Embryonic facial prominence (tissue), 1 donor: ENCODE measurements around the gene TMEM40.
"Not testable (repeated sequence)": the region's sequence is repeated elsewhere in the genome, so short reads cannot be mapped to it uniquely, and the experiment has no call there.

Source experiments
- DNase-seq: peaks from one replicate; pipeline ENCODE4 v3.0.0-alpha.2; 2016; ENCODE audit errors: extremely low spot score

The TMEM40 gene

DNA sequence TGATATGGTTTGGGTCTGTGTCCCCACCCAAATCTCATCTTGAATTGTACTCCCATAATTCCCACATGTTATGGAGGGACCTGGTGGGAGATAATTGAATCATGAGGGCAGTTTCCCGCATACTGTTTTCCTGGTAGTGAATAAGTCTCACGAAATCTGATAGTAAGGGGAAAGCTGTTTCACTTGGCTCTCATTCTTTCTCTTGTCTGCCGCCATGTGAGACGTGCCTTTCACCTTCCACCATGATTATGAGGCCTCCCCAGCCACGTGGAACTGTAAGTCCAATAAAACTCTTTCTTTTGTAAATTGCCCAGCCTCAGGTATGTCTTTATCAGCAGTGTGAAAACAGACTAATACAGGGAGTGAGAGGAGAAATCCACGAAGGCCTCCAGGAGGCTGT lies 16.9 kb upstream of the TMEM40 start:
- not testable (repeated sequence) for DNase-seq

DNA sequence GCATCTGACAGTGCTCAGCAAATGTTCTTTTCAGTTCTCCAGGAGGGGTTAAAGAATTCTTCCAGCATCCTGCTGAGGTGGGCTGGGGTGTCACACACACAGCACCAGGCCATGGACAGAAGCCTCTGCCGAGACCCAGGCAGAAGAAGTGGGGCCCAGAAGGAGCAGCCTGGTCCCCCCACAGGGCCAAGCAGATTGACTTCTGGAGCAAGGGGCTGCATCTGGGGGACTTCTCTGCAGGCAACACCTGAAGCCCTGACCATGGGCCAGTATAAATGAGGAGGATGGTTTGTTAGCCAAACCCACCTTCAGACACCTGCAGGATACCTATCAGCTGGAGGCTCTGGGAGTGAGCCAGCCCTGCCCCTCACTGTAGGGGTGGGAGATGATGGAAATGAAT lies 16.2 kb upstream of the TMEM40 start:
- DNase-seq = no peak

DNA sequence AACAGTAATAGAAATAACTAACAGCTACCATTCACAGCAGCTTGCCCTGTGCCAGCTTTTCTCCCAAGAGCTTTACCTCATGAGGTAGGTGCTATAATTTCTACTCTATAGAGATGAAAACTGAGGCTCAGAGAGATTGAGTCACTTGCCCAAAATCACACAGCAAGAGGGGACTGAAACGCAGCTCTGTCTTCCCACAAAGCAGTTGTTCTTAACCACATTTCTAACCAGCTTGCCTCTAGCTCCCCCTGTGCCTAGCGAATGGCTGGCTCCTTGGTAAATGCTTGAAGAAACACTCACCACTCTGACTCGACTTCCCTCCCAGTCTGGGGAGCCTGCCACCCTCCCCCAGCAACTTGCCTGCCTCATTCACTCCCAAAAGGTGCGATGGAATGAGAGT lies 15.6 kb upstream of the TMEM40 start:
- no peak for DNase-seq

DNA sequence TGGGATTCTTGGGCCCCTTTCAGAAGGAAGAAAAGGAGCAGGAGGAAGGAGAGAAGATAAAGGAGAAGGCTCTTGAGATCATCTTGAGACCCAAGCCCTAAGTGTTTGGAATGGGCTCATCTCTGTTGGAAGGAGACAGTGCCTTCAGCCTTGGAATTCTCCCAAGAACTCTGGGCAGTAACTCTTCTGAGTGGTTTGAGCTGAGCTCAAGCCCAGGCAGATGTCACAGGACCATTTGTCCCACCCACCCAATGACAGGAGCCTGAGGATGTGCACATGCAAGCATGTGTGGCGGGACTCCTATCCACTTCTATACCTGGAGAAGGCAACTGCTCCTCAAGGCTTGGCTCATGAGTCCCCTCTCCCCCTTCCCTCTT lies 14.6 kb upstream of the TMEM40 start:
- no peak for DNase-seq

DNA sequence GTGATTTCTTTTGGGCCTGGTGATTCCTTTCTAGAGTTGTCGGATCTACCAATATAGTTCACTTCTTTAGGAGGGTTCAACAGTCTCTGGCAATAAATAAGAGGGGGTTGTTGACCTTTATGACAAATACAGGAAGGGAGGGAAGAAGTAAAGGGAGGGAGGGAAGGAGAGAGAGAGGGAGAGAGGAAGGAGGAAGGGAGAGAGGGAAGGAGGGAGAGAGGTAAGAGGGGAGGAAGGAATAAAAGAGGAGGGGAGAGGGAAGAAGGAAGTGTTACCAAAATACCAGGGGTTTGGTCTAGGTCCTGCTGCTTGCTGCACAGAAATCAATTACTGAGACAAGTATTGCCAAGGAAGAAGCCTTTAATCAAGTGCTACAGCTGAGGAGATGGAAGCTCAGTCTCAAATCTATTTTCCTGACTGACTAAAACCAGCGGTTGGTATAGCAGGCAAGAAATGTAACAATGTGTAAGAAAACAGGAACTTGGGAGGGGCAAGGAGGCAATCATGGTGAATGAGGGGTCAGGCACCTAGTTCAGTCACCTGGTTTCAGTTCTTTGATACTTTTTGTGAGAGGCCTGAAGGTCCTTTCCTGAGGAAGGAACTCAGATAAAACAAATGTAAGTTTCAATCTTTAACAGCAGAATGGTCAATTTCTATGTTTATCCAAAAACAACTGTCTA lies 14.1 kb upstream of the TMEM40 start:
- DNase-seq = no peak

DNA sequence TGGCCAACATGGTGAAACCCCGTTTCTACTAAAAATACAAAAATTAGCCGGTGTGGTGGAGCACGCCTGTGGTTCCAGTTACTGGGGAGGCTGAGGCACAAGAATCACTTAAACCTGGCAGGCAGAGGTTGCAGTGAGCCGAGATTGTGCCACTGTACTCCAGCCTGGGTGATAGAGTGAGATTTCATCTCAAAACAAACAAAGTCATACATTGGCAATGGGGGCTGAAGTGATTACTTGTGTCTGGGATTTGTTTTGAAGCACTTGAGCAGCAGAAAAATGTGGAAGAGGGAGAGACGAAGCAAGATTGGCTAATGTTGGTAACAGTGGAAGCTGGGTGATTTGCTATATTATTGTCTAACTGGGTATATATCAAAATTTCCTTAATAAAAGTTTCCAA lies 13.4 kb upstream of the TMEM40 start:
- no peak for DNase-seq

DNA sequence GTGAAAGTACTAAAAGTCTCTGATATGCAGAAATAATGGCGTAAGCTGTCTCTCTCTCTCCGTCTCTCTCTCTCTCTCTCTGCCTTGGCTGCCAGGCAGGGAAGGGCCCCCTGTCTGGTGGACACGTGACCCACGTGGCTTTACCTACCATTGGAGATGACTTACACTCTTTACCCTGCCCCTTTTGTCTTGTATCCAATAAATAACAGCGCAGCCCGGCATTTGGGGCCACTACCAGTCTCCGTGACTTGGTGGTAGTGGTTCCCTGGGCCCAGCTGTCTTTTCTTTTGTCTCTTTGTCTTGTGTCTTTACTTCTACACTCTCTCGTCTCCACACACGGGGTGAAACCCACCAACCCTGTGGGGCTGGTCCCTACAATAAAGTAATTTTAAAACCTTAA lies 12.2 kb upstream of the TMEM40 start:
- DNase-seq = no peak

DNA sequence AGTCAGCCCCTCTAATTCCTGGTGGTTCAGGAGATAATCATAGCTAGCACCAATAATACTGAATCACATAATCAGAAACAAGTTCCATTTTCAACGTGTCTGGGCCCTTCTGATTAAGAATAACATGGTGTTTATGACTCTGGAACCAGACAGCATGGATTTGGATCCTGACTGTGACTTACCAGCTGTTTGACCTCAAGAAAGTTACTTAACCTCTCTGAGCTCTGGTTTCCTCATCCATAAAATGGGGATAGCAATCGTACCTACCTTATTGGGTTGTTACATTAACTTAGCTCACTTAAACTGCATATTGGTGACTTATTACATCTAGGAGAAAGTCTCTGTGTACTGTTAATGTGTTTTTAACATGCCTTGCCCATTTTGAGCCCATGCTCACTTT lies 10.7 kb upstream of the TMEM40 start:
- no peak for DNase-seq

DNA sequence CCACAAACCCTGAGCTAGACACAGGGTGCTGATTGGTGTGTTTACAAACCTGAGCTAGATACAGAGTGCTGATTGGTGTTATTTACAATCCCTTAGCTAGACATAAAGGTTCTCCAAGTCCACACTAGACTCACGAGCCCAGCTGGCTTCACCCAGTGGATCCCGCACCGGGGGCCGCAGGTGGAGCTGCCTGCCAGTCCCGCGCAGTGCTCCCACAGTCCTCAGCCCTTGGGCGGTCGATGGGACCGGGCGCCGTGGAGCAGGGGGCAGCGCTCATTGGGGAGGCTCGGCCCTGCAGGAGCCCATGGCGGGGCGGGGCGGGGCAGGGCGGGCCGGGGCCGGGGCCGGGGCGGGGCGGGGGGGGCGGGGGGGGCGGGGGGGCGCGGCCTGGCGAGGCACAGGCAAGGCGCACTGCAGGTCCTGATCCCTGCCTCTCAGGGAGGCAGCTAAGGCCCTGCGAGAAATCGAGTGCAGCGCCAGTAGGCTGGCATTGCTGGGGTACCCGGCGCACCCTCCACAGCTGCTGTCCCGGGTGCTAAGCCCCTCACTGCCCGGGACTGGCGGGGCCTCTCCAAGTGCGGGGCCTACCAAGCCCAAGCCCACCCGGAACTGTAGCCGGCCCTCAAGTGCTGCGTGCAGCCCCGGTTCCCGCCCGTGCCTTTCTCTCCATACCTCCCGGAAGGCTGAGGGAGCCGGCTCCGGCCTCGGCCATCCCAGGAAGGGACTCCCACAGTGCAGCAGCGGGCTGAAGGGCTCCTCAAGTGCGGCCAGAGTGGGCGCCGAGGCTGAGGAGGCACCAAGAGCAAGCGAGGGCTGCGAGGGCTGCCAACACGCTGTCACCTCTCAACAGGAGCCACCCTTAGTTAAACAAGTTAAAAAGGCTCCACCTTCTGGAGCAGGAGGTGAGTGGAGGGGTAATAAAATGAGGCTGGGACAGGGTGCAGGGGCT lies 9.8 kb upstream of the TMEM40 start:
- no peak for DNase-seq

DNA sequence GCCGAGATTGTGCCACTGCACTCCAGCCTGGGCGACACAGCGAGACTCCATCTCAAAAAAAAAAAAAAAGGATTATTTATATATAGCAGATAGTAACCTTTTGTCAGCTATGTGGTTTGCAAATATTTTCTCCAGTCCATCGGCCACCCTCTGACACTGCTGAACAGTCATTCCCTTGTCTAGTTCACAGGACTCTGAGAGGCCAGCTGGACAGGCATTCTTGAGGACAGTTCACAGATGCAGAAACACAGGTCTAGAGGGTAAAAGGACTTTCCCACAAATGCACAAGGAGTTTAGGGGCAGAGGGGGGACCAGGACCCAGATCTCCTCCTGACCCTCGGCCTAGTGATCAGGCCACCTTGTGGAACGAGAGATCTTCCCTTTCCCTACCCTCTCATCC lies 7.5 kb upstream of the TMEM40 start:
- no peak for DNase-seq

DNA sequence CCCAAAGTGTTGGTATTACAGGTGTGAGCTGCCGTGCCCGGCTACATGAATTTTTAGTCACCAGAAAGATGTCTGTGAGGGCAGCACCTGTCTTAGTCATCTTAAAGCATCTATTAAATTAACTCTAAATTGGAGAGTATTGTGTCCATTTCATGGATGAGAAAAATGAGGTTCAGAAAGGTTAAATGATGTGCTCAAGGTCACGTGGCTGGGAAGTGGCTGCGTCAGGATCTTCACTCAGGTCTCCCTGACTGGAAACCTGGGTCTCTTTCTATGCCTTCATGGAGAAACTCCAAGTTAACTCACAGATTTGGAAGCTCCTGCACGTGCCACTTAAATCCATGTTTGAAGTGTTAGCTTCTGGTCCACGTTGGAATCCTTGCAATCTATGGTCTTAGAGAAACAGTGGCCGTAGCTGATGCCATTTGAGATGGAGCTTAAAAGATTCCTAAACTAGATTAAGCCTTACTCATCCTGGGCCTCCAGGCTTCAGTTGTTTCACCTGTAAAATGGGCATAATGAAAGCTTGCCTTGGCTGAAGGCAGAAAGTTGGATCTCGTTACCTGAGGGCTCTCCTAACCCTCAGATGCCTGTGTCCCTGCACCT lies 5.2 kb upstream of the TMEM40 start:
- no peak for DNase-seq

DNA sequence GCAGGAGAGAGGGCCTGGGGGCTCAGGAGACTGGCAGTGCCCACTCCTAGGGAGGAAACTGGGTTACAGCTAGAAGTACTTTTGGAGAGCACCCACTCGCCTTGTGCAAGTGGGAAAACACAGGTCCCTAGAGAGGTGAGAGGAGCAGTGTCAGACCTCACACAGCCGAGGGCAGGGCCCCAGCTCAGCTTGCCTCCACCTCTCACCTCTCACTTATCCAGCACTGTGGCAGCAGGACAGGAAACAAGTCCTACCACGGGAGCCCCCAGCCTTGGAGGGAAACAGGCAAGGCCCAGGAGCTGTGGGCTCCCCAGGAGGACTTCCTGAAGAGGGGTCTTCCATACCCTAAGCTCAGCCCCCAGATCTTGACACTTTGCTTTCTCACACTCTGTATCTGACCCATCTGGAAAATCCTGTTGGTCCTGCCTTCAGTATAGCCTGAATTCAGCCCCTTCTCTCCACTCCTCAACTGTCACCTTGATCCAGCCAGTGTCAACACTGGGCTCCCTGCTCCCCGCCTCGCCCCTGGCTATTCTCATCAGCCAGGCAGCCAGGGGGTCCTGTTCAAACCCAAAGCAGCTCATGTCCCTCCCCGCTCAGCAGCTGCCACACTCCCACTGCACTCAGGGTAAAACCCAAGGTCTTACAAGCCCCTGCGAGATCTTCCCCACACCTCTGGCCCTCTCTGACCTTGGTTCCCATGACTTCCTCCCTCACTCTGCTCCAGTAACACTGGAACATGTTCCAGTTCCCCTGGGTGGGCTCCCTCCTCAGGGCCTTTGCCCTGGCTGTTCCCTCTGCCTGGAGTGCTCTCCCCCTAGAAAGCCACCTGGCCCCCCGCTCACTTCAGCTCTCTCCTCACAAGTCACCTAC lies 870 bp upstream of the TMEM40 start:
- no peak for DNase-seq

DNA sequence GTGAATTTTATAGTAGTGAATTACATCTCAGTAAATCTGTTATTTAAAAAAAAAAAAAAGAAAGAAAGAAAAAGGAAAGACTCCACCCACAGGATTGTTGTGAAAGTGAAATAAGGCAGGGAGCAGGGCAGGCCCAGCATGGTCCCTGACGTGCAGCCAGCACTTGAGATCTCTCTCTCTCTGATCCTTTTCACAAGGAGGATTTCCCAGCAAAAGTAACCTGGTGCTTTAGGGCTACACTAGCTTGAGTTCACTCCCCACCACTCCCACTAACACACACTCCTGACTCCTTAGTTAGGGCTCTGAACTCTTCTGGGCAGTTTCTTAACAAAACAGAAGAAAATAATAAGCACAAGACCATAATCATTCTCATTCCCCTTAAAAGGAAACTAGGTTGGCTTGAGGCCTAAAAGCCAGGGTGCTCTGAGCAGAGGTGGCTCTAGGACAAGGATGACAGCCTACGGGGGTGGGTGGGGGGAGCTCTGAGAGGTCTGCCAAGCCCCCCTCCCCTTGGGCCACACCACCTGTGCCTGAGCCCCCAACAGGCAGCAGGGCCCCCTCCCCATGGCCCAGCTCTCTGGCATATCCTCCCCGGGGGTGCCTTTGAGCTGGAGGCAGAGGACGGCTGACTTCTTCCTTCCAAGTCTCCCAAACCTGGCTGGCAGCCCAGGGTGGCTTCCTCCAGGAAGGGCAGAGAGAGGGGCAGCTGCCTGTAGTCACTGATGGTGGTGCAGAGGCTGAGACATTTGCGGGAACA lies 856 bp downstream of the TMEM40 start:
- DNase-seq = no peak

DNA sequence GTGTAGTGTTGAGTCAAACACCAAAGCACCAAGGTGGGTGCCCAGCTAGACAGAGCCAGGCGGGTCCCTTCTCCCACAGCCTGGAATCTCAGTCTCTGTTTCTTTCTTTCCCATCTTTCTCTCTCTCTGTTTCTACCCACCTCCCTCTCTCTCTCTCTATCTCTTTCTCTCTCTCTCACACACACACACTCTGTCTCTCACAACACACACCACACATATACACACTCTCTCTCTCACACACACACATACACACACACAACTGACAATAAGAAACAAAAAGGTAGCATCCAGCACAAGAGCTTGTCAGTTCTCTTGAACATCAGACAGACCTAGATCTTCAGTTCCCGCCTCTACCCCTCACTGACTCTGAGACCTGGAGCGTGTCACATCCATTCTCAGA lies 2.4 kb downstream of the TMEM40 start:
- DNase-seq = no peak

DNA sequence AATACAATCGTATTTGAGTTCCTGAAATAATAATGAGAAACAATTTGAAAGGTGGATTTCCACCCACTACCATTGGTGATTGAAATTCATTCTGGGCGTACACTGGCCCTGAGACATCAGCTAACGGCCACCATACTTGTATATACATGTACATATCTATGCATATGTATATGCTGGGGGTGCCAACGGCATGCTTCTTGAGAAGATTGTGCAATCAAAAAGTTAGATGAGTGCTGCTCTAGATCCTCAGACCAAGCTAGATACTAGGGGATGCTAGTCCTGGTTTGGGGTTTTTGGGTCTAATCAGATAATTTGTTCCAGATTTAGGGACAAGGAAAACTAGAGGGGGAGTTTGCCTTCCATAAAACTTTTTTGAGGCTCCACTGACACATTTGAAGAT lies 2.9 kb downstream of the TMEM40 start:
- no peak for DNase-seq

DNA sequence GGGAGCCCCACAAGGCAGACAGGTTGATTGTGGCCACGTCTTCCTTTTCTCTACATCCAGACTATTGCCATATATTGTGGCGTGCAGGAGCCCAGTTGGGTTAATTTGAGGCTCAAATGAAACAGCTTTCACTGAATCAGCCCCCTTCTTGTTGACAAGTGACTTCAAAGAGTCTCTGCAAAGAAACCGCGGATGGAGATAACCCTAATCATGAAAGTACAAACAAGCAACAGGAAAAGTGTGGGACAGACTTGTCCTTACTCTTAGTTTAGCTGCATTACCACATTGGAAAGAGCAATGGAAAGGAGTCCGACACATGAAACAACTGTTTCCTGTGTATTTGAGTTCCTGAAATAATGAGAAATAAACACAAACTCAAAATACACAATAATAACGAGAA lies 3.3 kb downstream of the TMEM40 start:
- no peak for DNase-seq

DNA sequence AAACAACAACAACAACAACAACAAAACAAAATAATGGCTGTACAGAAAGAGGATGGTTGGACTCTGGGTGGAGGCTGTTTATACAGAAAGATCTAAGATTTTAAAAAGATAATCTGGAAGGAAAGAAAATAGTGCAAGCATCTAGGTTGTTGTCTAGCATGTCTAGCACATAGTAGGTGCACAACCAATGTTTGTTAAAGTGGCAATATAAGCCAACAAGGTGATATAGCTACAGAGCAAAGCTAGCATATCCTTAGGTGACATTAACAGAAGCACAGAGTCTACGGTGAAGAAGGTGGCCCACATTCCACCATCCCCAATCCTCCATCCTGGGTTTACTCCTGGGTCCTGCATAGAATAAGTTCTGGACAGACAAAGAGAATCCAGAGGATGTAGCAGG lies 4.7 kb downstream of the TMEM40 start:
- no peak for DNase-seq

DNA sequence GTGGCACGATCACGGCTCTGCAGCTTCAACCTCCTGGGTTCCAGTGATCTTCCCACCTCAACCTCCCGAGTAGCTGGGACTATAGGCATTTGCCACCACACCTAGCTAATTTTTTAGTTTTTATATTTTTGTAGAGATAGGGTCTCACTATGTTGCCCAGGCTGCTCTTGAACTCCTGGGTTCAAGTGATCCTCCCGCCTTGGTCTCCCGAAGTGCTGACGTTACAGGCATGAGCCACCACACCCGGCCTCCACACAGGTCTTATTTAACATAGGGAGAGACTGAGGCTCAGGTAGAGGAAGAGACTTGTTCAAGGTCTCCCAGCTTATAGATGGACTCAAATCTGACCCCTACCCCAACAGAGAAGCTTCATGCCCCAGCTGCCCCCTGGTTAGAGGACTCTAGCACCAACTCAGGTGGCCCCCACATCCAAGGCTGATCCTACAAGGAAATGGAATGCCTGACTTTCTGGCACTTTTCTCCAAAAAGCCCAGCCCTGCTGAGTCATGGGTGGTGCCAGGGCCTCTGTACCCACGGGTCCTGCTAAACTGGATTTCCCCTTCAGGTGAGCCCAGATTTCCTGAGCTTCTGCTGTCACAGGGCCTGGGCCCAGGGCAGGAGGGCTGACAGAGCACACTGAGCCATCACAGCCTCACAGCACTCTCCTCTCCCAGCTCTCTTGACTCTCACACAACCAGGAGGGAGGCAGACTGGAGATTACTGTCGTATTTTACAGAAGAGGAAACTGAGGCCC lies 5.6 kb downstream of the TMEM40 start:
- no peak for DNase-seq

DNA sequence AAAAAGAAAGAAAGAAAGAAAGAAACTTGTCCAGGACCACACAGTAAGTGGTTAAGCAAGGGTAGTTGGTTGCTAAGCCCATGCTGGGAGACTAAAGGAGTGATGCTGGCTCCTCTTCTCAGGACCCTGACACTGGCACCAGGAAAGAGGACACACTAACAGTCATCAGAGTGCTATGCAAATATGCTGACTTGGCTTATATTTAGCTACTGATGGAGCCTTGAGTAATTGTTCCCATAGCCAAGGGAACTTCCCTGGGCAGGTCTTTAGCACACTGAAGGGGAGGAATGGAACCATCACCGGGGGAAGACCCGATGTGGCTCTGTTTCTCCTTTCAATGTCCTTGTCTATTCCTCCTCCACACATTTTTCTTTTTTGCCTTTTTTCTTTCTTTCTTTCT lies 6.2 kb downstream of the TMEM40 start:
- DNase-seq = no peak

DNA sequence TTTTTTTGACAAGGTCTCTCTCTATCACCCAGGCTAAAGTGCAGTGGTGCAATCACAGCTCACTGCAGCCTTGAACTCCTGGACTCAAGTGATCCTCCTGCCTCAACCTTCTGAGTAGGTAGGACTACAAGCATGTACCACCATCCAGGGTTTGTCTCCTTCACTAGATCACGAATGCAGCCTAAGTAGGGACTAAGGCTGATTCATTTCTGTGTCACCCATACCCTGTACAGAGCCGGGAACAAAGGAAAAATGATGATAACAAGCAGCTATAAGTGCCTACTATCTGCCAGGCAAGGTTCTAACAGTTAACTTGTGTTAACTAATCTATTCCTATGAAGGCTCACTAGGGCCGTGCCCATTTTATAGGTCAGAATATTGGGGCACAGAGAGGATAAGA lies 7.0 kb downstream of the TMEM40 start:
- no peak for DNase-seq

DNA sequence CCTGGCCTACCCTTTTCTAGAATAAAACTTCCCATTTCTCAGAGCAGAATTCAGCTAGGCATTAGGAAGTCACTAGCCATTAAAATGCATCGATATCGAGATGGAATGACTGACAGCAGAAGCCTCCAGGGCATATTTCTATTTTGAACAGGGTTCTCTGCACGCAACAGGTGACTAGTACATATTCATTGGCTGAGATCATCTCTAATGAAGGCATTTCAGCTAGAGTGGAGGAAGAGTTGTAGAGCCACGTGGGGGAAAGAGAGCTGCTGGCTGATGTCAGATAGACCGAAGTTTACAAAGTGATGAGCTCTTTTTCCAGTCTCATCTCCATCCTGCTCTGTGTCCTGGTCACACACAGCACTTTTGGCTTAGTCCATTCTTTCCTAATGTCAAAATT lies 7.5 kb downstream of the TMEM40 start:
- no peak for DNase-seq
